HEK293T (cell line): ENCODE data around the gene CPNE4.

Experiments
- CTCF ChIA-PET: fragments of 350-600 bp; formaldehyde crosslinking; extraction: SDS; loops from one replicate; lab custom pipeline; 2021; ENCODE audit warnings: antibody characterized with exemption, inconsistent platforms; lab: Yijun Ruan, JAX
- POLR2A ChIA-PET: fragments of 350-600 bp; formaldehyde crosslinking; extraction: SDS; loops from one replicate; lab custom pipeline; 2020; ENCODE audit warnings: antibody characterized with exemption, inconsistent platforms; lab: Yijun Ruan, JAX
- DNase-seq: peaks from one replicate; pipeline ENCODE4 v3.0.0; 2012; ENCODE audit warnings: mixed read lengths; ENCODE audit errors: extremely low spot score
- ARNT ChIP-seq: fragments of 450-650 bp; IDR thresholded peaks from 2 replicates; pipeline ENCODE4 v1.6.1; 2017; ENCODE audit warnings: mild to moderate bottlenecking
- BHLHE40 ChIP-seq: fragments of 450-650 bp; IDR thresholded peaks from 2 replicates; pipeline ENCODE4 v1.6.1; 2016; ENCODE audit warnings: mild to moderate bottlenecking, moderate library complexity, borderline replicate concordance
- CTBP1 ChIP-seq: fragments of 450-650 bp; IDR thresholded peaks from 2 replicates; pipeline ENCODE4 v1.6.1; 2016; ENCODE audit warnings: borderline replicate concordance
- ELF4 ChIP-seq: fragments of 450-650 bp; IDR thresholded peaks from 2 replicates; pipeline ENCODE4 v1.6.1; 2017; ENCODE audit warnings: antibody characterized with exemption
- FOXA1 ChIP-seq: fragments of 450-650 bp; IDR thresholded peaks from 2 replicates; pipeline ENCODE4 v1.6.1; 2016; ENCODE audit warnings: mild to moderate bottlenecking
- FOXK2 ChIP-seq: fragments of 450-650 bp; IDR thresholded peaks from 2 replicates; pipeline ENCODE4 v1.6.1; 2016; ENCODE audit warnings: mild to moderate bottlenecking
- FOXM1 ChIP-seq: fragments of 450-650 bp; IDR thresholded peaks from 2 replicates; pipeline ENCODE4 v1.6.1; 2017; ENCODE audit warnings: mild to moderate bottlenecking, borderline replicate concordance
- HDGF ChIP-seq: fragments of 450-650 bp; IDR thresholded peaks from 2 replicates; pipeline ENCODE4 v1.6.1; 2017; ENCODE audit warnings: antibody characterized with exemption, borderline replicate concordance
- L3MBTL2 ChIP-seq: fragments of 450-650 bp; conservative IDR thresholded peaks from 2 replicates; pipeline ENCODE4 v1.6.1; 2016; ENCODE audit warnings: mild to moderate bottlenecking
- LEF1 ChIP-seq: fragments of 450-650 bp; IDR thresholded peaks from 2 replicates; pipeline ENCODE4 v1.6.1; 2017; ENCODE audit warnings: mild to moderate bottlenecking, borderline replicate concordance
- NFRKB ChIP-seq: fragments of 450-650 bp; IDR thresholded peaks from 2 replicates; pipeline ENCODE4 v1.6.1; 2016; ENCODE audit warnings: mild to moderate bottlenecking, moderate library complexity
- PKNOX1 ChIP-seq: fragments of 450-650 bp; IDR thresholded peaks from 2 replicates; pipeline ENCODE4 v1.6.1; 2016
- SP1 ChIP-seq: fragments of 450-650 bp; IDR thresholded peaks from 2 replicates; pipeline ENCODE4 v1.6.1; 2017
- SUZ12 ChIP-seq: fragments of 450-650 bp; IDR thresholded peaks from 2 replicates; pipeline ENCODE4 v1.6.1; 2016; ENCODE audit warnings: mild to moderate bottlenecking
- TARDBP ChIP-seq: fragments of 450-650 bp; IDR thresholded peaks from 2 replicates; pipeline ENCODE4 v1.6.1; 2016
- ZNF384 ChIP-seq: fragments of 450-650 bp; IDR thresholded peaks from 2 replicates; pipeline ENCODE4 v1.6.1; 2016

The CPNE4 gene

GRCh38 chr3:131735544-131735943 lies 299.3 kb downstream of the CPNE4 start:
- CTCF ChIA-PET: no interaction called here

GRCh38 chr3:131735116-131735515 lies 299.7 kb downstream of the CPNE4 start:
- CTCF ChIA-PET: no interaction called here
- no peak for DNase-seq

More at GRCh38 chr3:131735544-131735943, 299.3 kb downstream of the CPNE4 start:
- TF ChIP-seq FOXA1: no peak
- TF ChIP-seq PKNOX1: no peak
- TF ChIP-seq HDGF: no peak
- TF ChIP-seq ZNF384: no peak
- TF ChIP-seq CTBP1: no peak
- no peak for TF ChIP-seq ARNT
- TF ChIP-seq NFRKB: no peak
- TF ChIP-seq SUZ12: no peak
- no peak for TF ChIP-seq ELF4
- DNase-seq: no peak
- POLR2A ChIA-PET: no interaction called here

GRCh38 chr3:131733086-131733841 lies 301.6 kb downstream of the CPNE4 start:
- ChIA-PET CTCF (no interaction called here), POLR2A (no interaction called here)
- no peak for DNase-seq
- TF ChIP-seq BHLHE40: no peak

More at GRCh38 chr3:131735116-131735515, 299.7 kb downstream of the CPNE4 start:
- TF ChIP-seq FOXM1: no peak
- no peak for TF ChIP-seq PKNOX1
- TF ChIP-seq CTBP1: no peak
- no peak for TF ChIP-seq SP1
- TF ChIP-seq L3MBTL2: no peak
- no peak for TF ChIP-seq FOXK2
- no peak for TF ChIP-seq BHLHE40
- TF ChIP-seq NFRKB: no peak
- TF ChIP-seq ELF4: no peak
- POLR2A ChIA-PET: no interaction called here

DNA sequence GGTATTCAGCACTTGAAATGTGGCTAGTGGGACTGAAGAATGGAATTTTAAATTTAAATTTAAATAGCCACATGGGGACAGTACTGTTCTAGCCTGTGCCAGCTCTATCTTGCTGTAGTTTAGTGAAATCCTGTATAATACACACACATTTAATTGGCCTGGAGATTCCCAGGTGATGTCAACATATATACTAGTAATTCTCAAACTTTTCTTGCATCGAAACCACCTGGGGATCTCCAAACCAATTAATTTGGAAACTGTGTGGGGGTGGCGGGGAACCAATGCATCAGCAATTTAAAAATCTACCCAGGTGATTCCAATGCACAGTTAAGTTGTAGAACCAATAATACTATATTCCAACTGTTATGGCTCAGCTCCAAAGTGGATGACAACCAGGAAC lies 303.1 kb downstream of the CPNE4 start:
- CTCF ChIA-PET: no interaction called here
- no peak for TF ChIP-seq L3MBTL2
- no peak for TF ChIP-seq LEF1
- TF ChIP-seq BHLHE40: no peak
- no peak for TF ChIP-seq CTBP1
- POLR2A ChIA-PET: no interaction called here
- no peak for DNase-seq

DNA sequence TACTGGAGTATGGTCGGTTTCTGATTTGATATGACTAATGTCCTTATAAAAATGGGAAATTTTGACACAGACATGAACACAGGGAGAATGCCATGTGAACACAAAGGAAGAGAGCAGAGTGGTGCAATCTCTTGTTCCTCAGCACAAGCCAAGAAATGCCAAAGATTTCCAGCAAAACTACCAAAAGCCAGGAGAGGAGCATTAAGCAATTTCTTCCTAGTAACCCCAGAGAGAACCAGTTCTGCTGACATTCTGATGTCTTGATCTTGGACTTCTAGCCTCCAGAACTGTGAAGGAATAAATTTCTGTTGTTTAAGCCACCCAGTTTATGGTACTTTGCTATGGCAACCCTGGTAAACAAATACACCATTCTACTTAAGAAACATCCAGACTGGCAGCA lies 304.2 kb downstream of the CPNE4 start:
- no peak for DNase-seq
- ChIA-PET CTCF (no interaction called here), POLR2A (no interaction called here)
- TF ChIP-seq FOXK2: no peak
- TF ChIP-seq ZNF384: no peak
- no peak for TF ChIP-seq L3MBTL2
- TF ChIP-seq HDGF: no peak
- TF ChIP-seq LEF1: no peak

DNA sequence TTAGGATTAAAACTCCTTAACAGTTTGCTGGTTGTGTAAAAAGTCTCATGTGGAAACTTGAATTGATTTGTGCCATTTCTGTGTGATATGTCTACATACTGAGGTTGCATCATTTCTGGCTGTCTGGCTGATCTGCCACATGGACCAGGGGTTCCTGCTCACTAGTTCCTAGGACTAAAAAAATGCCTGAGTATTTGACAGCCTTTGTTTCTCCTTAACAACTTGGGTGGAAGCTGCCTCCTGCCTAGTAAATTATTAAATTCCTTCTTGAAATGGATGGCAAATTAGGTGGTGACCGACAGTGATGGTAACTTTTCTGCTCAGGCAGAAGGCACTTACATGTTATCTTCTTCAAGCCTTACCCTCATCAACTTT lies 305.2 kb downstream of the CPNE4 start:
- ChIA-PET CTCF (no interaction called here), POLR2A (no interaction called here)
- TF ChIP-seq SP1 (no peak), HDGF (no peak), TARDBP (no peak), BHLHE40 (no peak)
- no peak for DNase-seq

GRCh38 chr3:131728898-131729642 lies 305.7 kb downstream of the CPNE4 start:
- POLR2A ChIA-PET: no interaction called here
- CTCF ChIA-PET: no interaction called here
- TF ChIP-seq NFRKB: no peak
- TF ChIP-seq FOXM1: no peak
- TF ChIP-seq FOXA1: no peak
- no peak for TF ChIP-seq L3MBTL2
- no peak for TF ChIP-seq ARNT
- no peak for TF ChIP-seq ELF4
- no peak for TF ChIP-seq TARDBP
- TF ChIP-seq BHLHE40: no peak
- TF ChIP-seq SP1: no peak
- no peak for TF ChIP-seq FOXK2
- TF ChIP-seq HDGF: no peak
- no peak for DNase-seq

- CTCF ChIA-PET: no interaction called here
- no peak for DNase-seq
- TF ChIP-seq ELF4 (no peak), NFRKB (no peak), LEF1 (no peak), HDGF (no peak), ARNT (no peak), CTBP1 (no peak), PKNOX1 (no peak), L3MBTL2 (no peak), BHLHE40 (no peak), FOXM1 (no peak), FOXK2 (no peak), TARDBP (no peak), SUZ12 (no peak), FOXA1 (no peak), SP1 (no peak), ZNF384 (no peak)
- POLR2A ChIA-PET: no interaction called here
Measured at GRCh38 chr3:131725414-131725813, 309.4 kb downstream of the CPNE4 start.
